ENCODE data around the gene FGF7. TPM values are rescaled to one million over a fixed set of nuclear protein-coding genes. Genes with fewer than 3 reads are reported as not detected.
"Not testable (repeated sequence)": the region's sequence is repeated elsewhere in the genome, so short reads cannot be mapped to it uniquely, and the experiment has no call there.

FGF7 gene
- total RNA-seq = not detected

DNA sequence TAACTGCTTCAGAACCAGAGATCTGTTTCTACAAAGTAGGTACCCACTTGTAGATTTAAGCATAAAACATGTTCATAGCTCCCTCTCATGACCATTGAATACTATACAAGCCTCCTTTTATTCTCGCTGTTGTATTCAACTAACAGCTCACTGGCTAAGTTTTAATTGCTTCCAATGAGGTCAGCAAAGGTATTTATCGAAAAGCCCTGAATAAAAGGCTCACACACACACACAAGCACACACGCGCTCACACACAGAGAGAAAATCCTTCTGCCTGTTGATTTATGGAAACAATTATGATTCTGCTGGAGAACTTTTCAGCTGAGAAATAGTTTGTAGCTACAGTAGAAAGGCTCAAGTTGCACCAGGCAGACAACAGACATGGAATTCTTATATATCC lies at the start of gene FGF7:
Gene FGF7 (plus strand): TSS at position 222 of the 400 bp plus-strand sequence. CDS start 1,056 bp downstream, outside the sequence.
- Mint-ChIP-seq H3K36me3 (no peaks in the 10 kb centered on the region), H3K9me3 (no peaks in the 10 kb centered on the region), H3K27ac (peak within 1 kb of the TSS; percentile 23 to 77)
- ATAC-seq (no peak), DNase-seq (ENCODE audit: low spot score in 2 of 2) (no peak)

DNA sequence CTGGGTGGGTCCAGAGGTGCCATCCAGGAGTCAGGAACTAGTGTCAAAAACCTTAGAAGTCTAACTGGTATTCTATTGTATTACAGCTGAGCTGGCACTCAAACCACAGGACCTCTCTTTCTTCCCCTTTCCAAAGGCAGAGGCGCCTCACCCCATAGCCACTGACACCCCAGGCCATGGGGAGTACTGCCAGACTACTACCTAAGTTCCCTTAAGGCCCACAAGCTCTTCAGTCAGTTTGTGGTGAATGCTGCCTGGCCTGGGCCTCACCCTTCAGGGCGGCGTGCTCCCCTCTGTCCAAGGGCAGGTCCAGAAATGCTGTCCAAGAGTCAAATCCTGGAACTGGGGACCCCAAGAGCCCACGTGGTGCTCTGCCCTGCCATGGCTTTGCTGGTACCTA lies 43.0 kb upstream of the FGF7 start:
- DNase-seq (ENCODE audit: low spot score in 2 of 2) (no peak), ATAC-seq (no peak)
- H3K9me3 Mint-ChIP-seq = no peaks in the 10 kb centered on the region
- H3K36me3 Mint-ChIP-seq = no peaks in the 10 kb centered on the region
- H3K27ac Mint-ChIP-seq = no peak overlapping the region

DNA sequence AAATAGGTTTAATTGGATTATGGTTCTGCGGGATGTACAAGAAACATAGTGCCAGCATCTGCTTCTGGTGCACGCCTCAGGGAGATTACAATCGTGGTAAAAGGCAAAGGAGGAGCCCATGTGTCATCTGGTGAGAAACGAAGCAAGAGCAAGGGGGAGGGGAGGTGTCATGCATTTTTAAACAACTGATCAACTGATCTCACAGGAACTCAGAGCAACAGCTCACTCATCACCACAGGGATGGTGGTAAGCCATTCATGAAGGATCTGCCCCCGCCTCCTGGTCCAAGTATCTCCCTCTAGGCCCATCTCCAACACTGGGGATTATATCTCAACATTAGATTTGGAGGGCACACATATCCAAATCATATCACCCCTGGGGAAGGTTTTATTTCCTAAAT lies 42.1 kb upstream of the FGF7 start:
- ATAC-seq (no peak), DNase-seq (ENCODE audit: low spot score in 2 of 2) (no peak)
- Mint-ChIP-seq H3K27ac (no peak overlapping the region), H3K36me3 (no peaks in the 10 kb centered on the region), H3K9me3 (no peaks in the 10 kb centered on the region)

DNA sequence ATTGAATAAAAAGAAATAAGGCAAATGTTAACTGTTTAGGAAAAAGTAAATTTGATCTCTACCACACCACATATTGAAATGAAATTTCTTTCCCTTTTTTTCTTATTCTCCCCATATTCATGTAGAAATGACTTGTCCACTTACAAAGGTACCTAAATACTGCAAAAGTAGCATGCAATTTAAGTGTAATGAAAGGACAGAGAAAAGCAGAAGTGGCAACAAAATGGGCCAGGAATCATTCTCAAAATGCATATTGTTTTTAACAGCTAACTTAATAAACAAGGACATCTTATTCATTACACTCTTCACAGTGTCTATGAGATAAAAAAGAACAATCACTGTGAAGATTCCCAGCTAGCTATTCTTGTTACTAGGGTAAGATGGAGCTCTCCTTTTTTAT lies 40.6 kb upstream of the FGF7 start:
- ATAC-seq (no peak), DNase-seq (ENCODE audit: low spot score in 2 of 2) (no peak)
- no peak overlapping the region for H3K27ac Mint-ChIP-seq
- H3K9me3 Mint-ChIP-seq = no peaks in the 10 kb centered on the region
- H3K36me3 Mint-ChIP-seq = no peaks in the 10 kb centered on the region

GRCh38 chr15:49383266-49383665 lies 39.8 kb upstream of the FGF7 start:
- H3K9me3 Mint-ChIP-seq = no peaks in the 10 kb centered on the region
- DNase-seq (ENCODE audit: low spot score in 2 of 2) (no peak), ATAC-seq (no peak)
- no peak overlapping the region for H3K27ac Mint-ChIP-seq
- H3K36me3 Mint-ChIP-seq = no peaks in the 10 kb centered on the region

- no peak for ATAC-seq
- DNase-seq (ENCODE audit: low spot score in 2 of 2) = no peak
Observed at GRCh38 chr15:49387471-49387870, 35.6 kb upstream of the FGF7 start.

DNA sequence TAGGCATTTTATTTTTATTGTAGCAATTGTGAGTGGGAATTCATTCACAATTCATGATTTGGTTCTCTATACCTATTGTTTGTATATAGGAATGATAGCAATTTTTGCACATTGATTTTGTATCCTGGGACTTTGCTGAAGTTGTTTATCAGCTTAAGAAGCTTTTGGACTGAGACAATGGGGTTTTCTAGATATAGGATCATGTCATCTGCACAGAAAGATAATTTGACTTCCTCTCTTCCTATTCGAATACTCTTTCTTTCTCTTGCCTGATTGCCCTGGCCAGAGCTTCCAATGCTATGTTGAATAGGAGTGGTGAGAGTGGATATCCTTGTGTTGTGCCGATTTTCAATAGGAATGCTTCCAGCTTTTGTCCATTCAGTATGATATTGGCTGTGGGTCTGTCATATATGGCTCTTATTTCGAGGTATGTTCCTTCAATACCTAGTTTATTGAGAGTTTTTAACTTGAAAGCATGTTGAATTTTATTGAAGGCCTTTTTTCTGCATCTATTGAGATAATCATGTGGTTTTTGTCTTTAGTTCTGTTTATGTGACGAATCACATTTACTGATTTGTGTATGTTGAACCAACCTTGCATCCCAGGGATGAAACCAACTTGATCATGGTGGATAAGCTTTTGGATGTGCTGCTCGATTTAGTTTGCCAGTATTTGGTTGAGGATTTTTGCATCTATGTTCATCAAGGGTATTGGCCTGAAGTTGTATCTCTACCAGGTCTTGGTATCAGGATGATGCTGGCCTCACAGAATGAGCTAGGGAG lies 20.3 kb upstream of the FGF7 start:
- ATAC-seq; H3K36me3 Mint-ChIP-seq; H3K27ac Mint-ChIP-seq; DNase-seq (ENCODE audit: low spot score in 2 of 2): not testable (repeated sequence)
- peaks cover 6 to 17% of the 10 kb centered on the region in 2 donors for H3K9me3 Mint-ChIP-seq

More at GRCh38 chr15:49387471-49387870, 35.6 kb upstream of the FGF7 start:
- Mint-ChIP-seq H3K36me3 (no peaks in the 10 kb centered on the region), H3K27ac (no peak overlapping the region), H3K9me3 (no peaks in the 10 kb centered on the region)

- DNase-seq (ENCODE audit: low spot score in 2 of 2) (no peak), ATAC-seq (no peak)
- H3K36me3 Mint-ChIP-seq = no peaks in the 10 kb centered on the region
- peaks cover 6 to 17% of the 10 kb centered on the region in 2 donors for H3K9me3 Mint-ChIP-seq
- H3K27ac Mint-ChIP-seq = no peak overlapping the region
Observed at GRCh38 chr15:49406352-49407118, 16.5 kb upstream of the FGF7 start.

GRCh38 chr15:49410641-49411040 lies 12.4 kb upstream of the FGF7 start:
- DNase-seq (ENCODE audit: low spot score in 2 of 2) (no peak), ATAC-seq (no peak)
- Mint-ChIP-seq H3K27ac (no peak overlapping the region), H3K9me3 (no peaks in the 10 kb centered on the region), H3K36me3 (peaks cover 0 to 8% of the 10 kb centered on the region in 2 donors)

GRCh38 chr15:49412797-49413196 lies 10.2 kb upstream of the FGF7 start:
- Mint-ChIP-seq H3K27ac (no peak overlapping the region), H3K9me3 (no peaks in the 10 kb centered on the region), H3K36me3 (peaks cover 0 to 8% of the 10 kb centered on the region in 2 donors)
- DNase-seq (ENCODE audit: low spot score in 2 of 2) (no peak), ATAC-seq (no peak)

GRCh38 chr15:49415149-49415548 lies 7.9 kb upstream of the FGF7 start:
- ATAC-seq (no peak), DNase-seq (ENCODE audit: low spot score in 2 of 2) (no peak)
- peaks cover 0 to 8% of the 10 kb centered on the region in 2 donors for H3K36me3 Mint-ChIP-seq
- no peak overlapping the region for H3K27ac Mint-ChIP-seq
- no peaks in the 10 kb centered on the region for H3K9me3 Mint-ChIP-seq

DNA sequence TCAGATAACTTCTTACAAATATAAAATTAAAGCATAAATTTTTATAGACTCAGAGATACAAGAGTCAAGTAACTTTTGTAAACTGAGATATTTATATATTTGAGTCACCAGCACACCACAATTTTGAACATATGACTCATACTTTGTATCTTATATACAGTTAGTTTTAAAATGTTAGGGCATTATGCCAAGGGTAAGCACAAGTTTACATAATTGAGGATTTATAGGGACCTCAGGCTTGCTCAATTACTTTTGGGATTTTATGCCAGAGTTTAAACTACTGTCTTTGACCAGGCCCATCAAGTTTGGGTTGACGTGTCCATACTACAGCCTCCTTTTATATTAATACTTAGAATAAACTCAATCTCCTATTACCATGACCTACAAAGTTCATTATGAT lies 7.4 kb upstream of the FGF7 start:
- DNase-seq (ENCODE audit: low spot score in 2 of 2) = no peak
- no peak for ATAC-seq
- peaks cover 0 to 8% of the 10 kb centered on the region in 2 donors for H3K36me3 Mint-ChIP-seq
- no peaks in the 10 kb centered on the region for H3K9me3 Mint-ChIP-seq
- H3K27ac Mint-ChIP-seq = no peak overlapping the region

- Mint-ChIP-seq H3K27ac (no peak overlapping the region), H3K36me3 (no peaks in the 10 kb centered on the region), H3K9me3 (no peaks in the 10 kb centered on the region)
- no peak for ATAC-seq
- no peak for DNase-seq (ENCODE audit: low spot score in 2 of 2)
Observed at GRCh38 chr15:49418811-49419210, 4.2 kb upstream of the FGF7 start.

DNA sequence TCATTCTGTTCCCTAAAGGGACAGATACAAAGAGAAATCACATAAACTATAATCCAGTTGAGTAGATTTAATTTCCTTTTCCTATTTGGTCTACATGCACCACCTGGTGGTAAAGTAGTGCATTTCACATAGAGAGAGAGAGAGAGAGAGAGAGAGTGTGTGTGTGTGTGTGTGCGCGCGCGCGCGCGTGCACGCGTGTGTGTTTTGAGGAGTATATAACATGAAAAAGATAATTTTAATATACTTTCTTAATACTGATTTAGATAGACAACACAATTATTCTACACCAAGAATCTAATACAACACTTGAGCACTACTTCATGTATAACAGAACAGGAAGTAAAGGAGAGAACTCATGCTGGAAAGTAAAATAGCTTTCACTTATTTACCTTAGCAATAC lies 1.1 kb upstream of the FGF7 start:
- peak overlapping the region; percentile 23 to 77 for H3K27ac Mint-ChIP-seq

DNA sequence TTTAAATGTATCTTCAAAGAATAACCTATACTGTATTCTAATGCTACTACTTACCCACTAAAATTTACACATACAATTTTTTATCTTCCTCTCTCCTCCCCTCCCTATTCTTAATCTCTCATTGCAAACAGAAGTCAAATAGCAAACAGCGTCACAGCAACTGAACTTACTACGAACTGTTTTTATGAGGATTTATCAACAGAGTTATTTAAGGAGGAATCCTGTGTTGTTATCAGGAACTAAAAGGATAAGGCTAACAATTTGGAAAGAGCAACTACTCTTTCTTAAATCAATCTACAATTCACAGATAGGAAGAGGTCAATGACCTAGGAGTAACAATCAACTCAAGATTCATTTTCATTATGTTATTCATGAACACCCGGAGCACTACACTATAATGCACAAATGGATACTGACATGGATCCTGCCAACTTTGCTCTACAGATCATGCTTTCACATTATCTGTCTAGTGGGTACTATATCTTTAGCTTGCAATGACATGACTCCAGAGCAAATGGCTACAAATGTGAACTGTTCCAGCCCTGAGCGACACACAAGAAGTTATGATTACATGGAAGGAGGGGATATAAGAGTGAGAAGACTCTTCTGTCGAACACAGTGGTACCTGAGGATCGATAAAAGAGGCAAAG lies 984 bp downstream of the FGF7 start:
- DNase-seq (ENCODE audit: low spot score in 2 of 2) = no peak
- no peaks in the 10 kb centered on the region for H3K36me3 Mint-ChIP-seq
- ATAC-seq = no peak
- H3K9me3 Mint-ChIP-seq = no peaks in the 10 kb centered on the region
- no peak overlapping the region for H3K27ac Mint-ChIP-seq

More for the DNA sequence above, 1.1 kb upstream of the FGF7 start:
- DNase-seq (ENCODE audit: low spot score in 2 of 2) = peak in 1 of 2 donors; percentile 41
- ATAC-seq = peak; percentile 40 to 47
- H3K36me3 Mint-ChIP-seq = no peaks in the 10 kb centered on the region
- no peaks in the 10 kb centered on the region for H3K9me3 Mint-ChIP-seq

DNA sequence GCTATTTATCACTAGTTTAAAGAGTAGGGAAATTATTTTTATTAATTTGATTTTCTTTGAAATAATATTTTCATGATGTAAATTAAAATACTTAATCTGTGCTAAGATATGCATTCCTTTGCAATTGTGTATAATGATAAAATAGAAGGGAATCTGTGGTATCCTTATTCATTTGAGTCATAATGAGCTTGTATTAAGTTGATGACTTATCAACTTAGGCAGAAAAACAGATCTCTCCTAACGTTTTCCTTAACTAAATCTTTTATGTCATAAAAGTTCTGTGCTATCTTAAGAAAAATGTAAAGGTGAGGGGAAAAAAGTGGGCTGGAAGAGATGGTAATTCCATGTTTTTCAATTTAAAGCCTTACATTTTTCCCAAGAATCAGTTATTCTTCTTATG lies 1.9 kb downstream of the FGF7 start:
- DNase-seq (ENCODE audit: low spot score in 2 of 2) (no peak), ATAC-seq (no peak)
- Mint-ChIP-seq H3K9me3 (no peaks in the 10 kb centered on the region), H3K36me3 (no peaks in the 10 kb centered on the region), H3K27ac (no peak overlapping the region)

GRCh38 chr15:49427372-49427771 lies 4.3 kb downstream of the FGF7 start:
- DNase-seq (ENCODE audit: low spot score in 2 of 2) (no peak), ATAC-seq (no peak)
- Mint-ChIP-seq H3K27ac (no peak overlapping the region), H3K36me3 (no peaks in the 10 kb centered on the region), H3K9me3 (no peaks in the 10 kb centered on the region)

Data from activated naive CD4-positive, alpha-beta T cell treated with anti-CD3 and anti-CD28 coated beads, Interleukin-2, amount 50 U/mL, for 72 hours (primary cell).